Activated T-helper 17 cell treated with anti-CD3 and anti-CD28 coated beads, Interleukin-2, amount 50 U/mL, for 72 hours (primary cell): ENCODE measurements around the gene FGF5. TPM values are rescaled to one million over a fixed set of nuclear protein-coding genes. Genes with fewer than 3 reads are reported as not detected.
"Not testable (repeated sequence)": the region's sequence is repeated elsewhere in the genome, so short reads cannot be mapped to it uniquely, and the experiment has no call there.

Experiments
- ATAC-seq: fragments of 150-1000 bp; cut with Tn5 transposase; replicated peaks from 2 replicates; pipeline ENCODE4 v1.10.0; 2021; ENCODE audit warnings: mild to moderate bottlenecking, moderate library complexity
- H3K27ac Mint-ChIP-seq: one replicate; pipeline ENCODE4 v1.8.0; 2022; ENCODE audit warnings: mixed read lengths
- H3K27me3 Mint-ChIP-seq: one replicate; pipeline ENCODE4 v1.8.0; 2022; ENCODE audit warnings: mixed read lengths
- H3K36me3 Mint-ChIP-seq: one replicate; pipeline ENCODE4 v1.8.0; 2022; ENCODE audit warnings: low read depth, mild to moderate bottlenecking, mixed read lengths
- H3K4me1 Mint-ChIP-seq: one replicate; pipeline ENCODE4 v1.8.0; 2022; ENCODE audit warnings: mixed read lengths
- H3K4me3 Mint-ChIP-seq: one replicate; pipeline ENCODE4 v1.8.0; 2022; ENCODE audit warnings: mild to moderate bottlenecking, mixed read lengths
- H3K9me3 Mint-ChIP-seq: one replicate; pipeline ENCODE4 v1.8.0; 2022; ENCODE audit warnings: mixed read lengths
- total RNA-seq, 2 donors: library from RNA; stranded (reverse); gene quantifications; one replicate each; pipeline ENCODE4 v1.2.3, GENCODE V29; 2022

Gene FGF5
- total RNA-seq, 2 donors from 2014 or later: not detected

- Mint-ChIP-seq H3K27me3 (peaks cover 5% of the 10 kb centered on the region), H3K4me3 (no peak overlapping the region), H3K9me3 (no peaks in the 10 kb centered on the region), H3K27ac (no peak overlapping the region), H3K4me1 (no peaks in the 10 kb centered on the region), H3K36me3 (no peaks in the 10 kb centered on the region)
- ATAC-seq: no peak
Measured at GRCh38 chr4:80295336-80295735, 28.9 kb downstream of the FGF5 start.

GRCh38 chr4:80295826-80296225 lies 29.4 kb downstream of the FGF5 start:
- no peak for ATAC-seq
- H3K27ac Mint-ChIP-seq: no peak overlapping the region
- no peaks in the 10 kb centered on the region for H3K36me3 Mint-ChIP-seq
- H3K4me1 Mint-ChIP-seq: no peaks in the 10 kb centered on the region
- H3K27me3 Mint-ChIP-seq: peaks cover 5% of the 10 kb centered on the region
- no peak overlapping the region for H3K4me3 Mint-ChIP-seq
- H3K9me3 Mint-ChIP-seq: no peaks in the 10 kb centered on the region

GRCh38 chr4:80301884-80302283 lies 35.4 kb downstream of the FGF5 start:
- H3K36me3 Mint-ChIP-seq: no peaks in the 10 kb centered on the region
- H3K9me3 Mint-ChIP-seq: peaks cover 3% of the 10 kb centered on the region
- no peak for ATAC-seq
- peaks cover 32% of the 10 kb centered on the region for H3K27me3 Mint-ChIP-seq
- no peaks in the 10 kb centered on the region for H3K4me1 Mint-ChIP-seq
- H3K27ac Mint-ChIP-seq: no peak overlapping the region
- H3K4me3 Mint-ChIP-seq: no peak overlapping the region

- no peaks in the 10 kb centered on the region for H3K36me3 Mint-ChIP-seq
- no peak overlapping the region for H3K4me3 Mint-ChIP-seq
- no peak for ATAC-seq
- H3K27ac Mint-ChIP-seq: no peak overlapping the region
- no peaks in the 10 kb centered on the region for H3K4me1 Mint-ChIP-seq
- H3K9me3 Mint-ChIP-seq: peaks cover 3% of the 10 kb centered on the region
- peaks cover 37% of the 10 kb centered on the region for H3K27me3 Mint-ChIP-seq
Measured at GRCh38 chr4:80302616-80303223, 36.3 kb downstream of the FGF5 start.

- ATAC-seq: no peak
- H3K4me3 Mint-ChIP-seq: no peak overlapping the region
- peaks cover 3% of the 10 kb centered on the region for H3K9me3 Mint-ChIP-seq
- H3K27me3 Mint-ChIP-seq: peaks cover 45% of the 10 kb centered on the region
- H3K4me1 Mint-ChIP-seq: no peaks in the 10 kb centered on the region
- no peak overlapping the region for H3K27ac Mint-ChIP-seq
- H3K36me3 Mint-ChIP-seq: no peaks in the 10 kb centered on the region
Measured at GRCh38 chr4:80305466-80305865, 39.0 kb downstream of the FGF5 start.

- Mint-ChIP-seq H3K4me1 (no peaks in the 10 kb centered on the region), H3K9me3 (peaks cover 3% of the 10 kb centered on the region), H3K4me3 (no peak overlapping the region), H3K27me3 (peaks cover 41% of the 10 kb centered on the region), H3K36me3 (no peaks in the 10 kb centered on the region), H3K27ac (no peak overlapping the region)
- ATAC-seq: no peak
Measured at GRCh38 chr4:80306260-80306659, 39.8 kb downstream of the FGF5 start.

- Mint-ChIP-seq H3K36me3 (no peaks in the 10 kb centered on the region), H3K4me1 (no peaks in the 10 kb centered on the region), H3K4me3 (no peak overlapping the region), H3K27ac (no peak overlapping the region), H3K27me3 (peaks cover 43% of the 10 kb centered on the region), H3K9me3 (no peaks in the 10 kb centered on the region)
- no peak for ATAC-seq
Measured at GRCh38 chr4:80307183-80307735, 40.8 kb downstream of the FGF5 start.

GRCh38 chr4:80307774-80308465 lies 41.5 kb downstream of the FGF5 start:
- Mint-ChIP-seq H3K9me3 (no peaks in the 10 kb centered on the region), H3K27ac (no peak overlapping the region), H3K4me3 (no peak overlapping the region), H3K27me3 (peaks cover 43% of the 10 kb centered on the region), H3K4me1 (no peaks in the 10 kb centered on the region), H3K36me3 (no peaks in the 10 kb centered on the region)
- no peak for ATAC-seq

- H3K9me3 Mint-ChIP-seq: no peaks in the 10 kb centered on the region
- no peak overlapping the region for H3K27ac Mint-ChIP-seq
- H3K4me3 Mint-ChIP-seq: no peak overlapping the region
- H3K4me1 Mint-ChIP-seq: no peaks in the 10 kb centered on the region
- no peak for ATAC-seq
- no peaks in the 10 kb centered on the region for H3K36me3 Mint-ChIP-seq
- H3K27me3 Mint-ChIP-seq: peaks cover 43% of the 10 kb centered on the region
Measured at GRCh38 chr4:80308466-80308822, 42.0 kb downstream of the FGF5 start.

GRCh38 chr4:80309294-80310004 lies 43.0 kb downstream of the FGF5 start:
- Mint-ChIP-seq H3K4me3 (no peak overlapping the region), H3K4me1 (no peaks in the 10 kb centered on the region), H3K36me3 (no peaks in the 10 kb centered on the region), H3K27me3 (peaks cover 46% of the 10 kb centered on the region), H3K27ac (no peak overlapping the region), H3K9me3 (no peaks in the 10 kb centered on the region)
- ATAC-seq: no peak

GRCh38 chr4:80311130-80311529 lies 44.7 kb downstream of the FGF5 start:
- no peaks in the 10 kb centered on the region for H3K9me3 Mint-ChIP-seq
- no peak overlapping the region for H3K4me3 Mint-ChIP-seq
- no peaks in the 10 kb centered on the region for H3K4me1 Mint-ChIP-seq
- H3K36me3 Mint-ChIP-seq: no peaks in the 10 kb centered on the region
- no peak overlapping the region for H3K27ac Mint-ChIP-seq
- no peak for ATAC-seq
- H3K27me3 Mint-ChIP-seq: peaks cover 39% of the 10 kb centered on the region

GRCh38 chr4:80312124-80312523 lies 45.7 kb downstream of the FGF5 start:
- Mint-ChIP-seq H3K4me1 (no peaks in the 10 kb centered on the region), H3K36me3 (no peaks in the 10 kb centered on the region), H3K27me3 (peaks cover 29% of the 10 kb centered on the region), H3K27ac (no peak overlapping the region), H3K4me3 (no peak overlapping the region), H3K9me3 (no peaks in the 10 kb centered on the region)
- ATAC-seq: no peak

- H3K4me3 Mint-ChIP-seq: no peak overlapping the region
Measured at GRCh38 chr4:80313627-80314026, 47.2 kb downstream of the FGF5 start.

GRCh38 chr4:80315848-80316247 lies 49.4 kb downstream of the FGF5 start:
- H3K27me3 Mint-ChIP-seq: peaks cover 20% of the 10 kb centered on the region
- H3K36me3 Mint-ChIP-seq, H3K4me1 Mint-ChIP-seq, H3K4me3 Mint-ChIP-seq, ATAC-seq, H3K27ac Mint-ChIP-seq, H3K9me3 Mint-ChIP-seq: not testable (repeated sequence)

More at GRCh38 chr4:80313627-80314026, 47.2 kb downstream of the FGF5 start:
- Mint-ChIP-seq H3K9me3 (no peaks in the 10 kb centered on the region), H3K36me3 (no peaks in the 10 kb centered on the region), H3K27ac (no peak overlapping the region), H3K27me3 (peaks cover 23% of the 10 kb centered on the region), H3K4me1 (no peaks in the 10 kb centered on the region)
- no peak for ATAC-seq

GRCh38 chr4:80321341-80321740 lies 54.9 kb downstream of the FGF5 start:
- no peaks in the 10 kb centered on the region for H3K36me3 Mint-ChIP-seq
- ATAC-seq: no peak
- no peaks in the 10 kb centered on the region for H3K4me1 Mint-ChIP-seq
- H3K9me3 Mint-ChIP-seq: no peaks in the 10 kb centered on the region
- H3K27me3 Mint-ChIP-seq: peaks cover 13% of the 10 kb centered on the region
- no peak overlapping the region for H3K4me3 Mint-ChIP-seq
- no peak overlapping the region for H3K27ac Mint-ChIP-seq
